Neutrophil (primary cell): Measurements from ENCODE around the gene YPEL5.

ENCODE experiments used
- H3K27ac ChIP-seq: fragments of 200-600 bp; sonication (generic); 2 replicates; pipeline ENCODE4 v1.5.1; 2016; ENCODE audit warnings: mild to moderate bottlenecking, moderate library complexity
- H3K27me3 ChIP-seq: fragments of 200-600 bp; sonication (generic); 2 replicates; pipeline ENCODE4 v1.6.0; 2016; ENCODE audit warnings: mild to moderate bottlenecking
- H3K36me3 ChIP-seq: fragments of 200-600 bp; sonication (generic); 2 replicates; pipeline ENCODE4 v1.5.1; 2017
- H3K4me1 ChIP-seq, 2 experiments: fragments of 200-600 bp in 1 of 2; sonication (generic) in 1 of 2; 1 replicate in 1 of 2; 2 replicates in 1 of 2; pipeline versions ENCODE4 v1.5.1 to v1.6.1; 2013 to 2016; ENCODE audit warnings: low read depth in 1 of 2, low read length in 1 of 2, mild to moderate bottlenecking in 1 of 2, moderate library complexity in 1 of 2; ENCODE audit not compliant: control insufficient read depth in 1 of 2, insufficient read depth in 1 of 2
- H3K4me3 ChIP-seq, 2 experiments: fragments of 200-600 bp in 1 of 2; sonication (generic) in 1 of 2; 1 replicate in 1 of 2; 2 replicates in 1 of 2; pipeline ENCODE4 v1.5.1; 2013 to 2016; ENCODE audit warnings: low read depth in 1 of 2, low read length in 1 of 2, mild to moderate bottlenecking in 1 of 2, moderate library complexity in 1 of 2
- H3K9me3 ChIP-seq: fragments of 200-600 bp; sonication (generic); 2 replicates; pipeline ENCODE4 v1.5.1; 2016
- CTCF ChIP-seq: fragments of 200-600 bp; sonication (generic); IDR thresholded peaks from 2 replicates; pipeline ENCODE4 v1.5.1; 2016; ENCODE audit warnings: antibody characterized with exemption

The YPEL5 gene

GRCh38 chr2:30192314-30192713, 45.5 kb downstream of the YPEL5 start:
- Histone ChIP-seq H3K27ac (no peak overlapping the region), H3K4me1 (no peaks in the 10 kb centered on the region), H3K27me3 (no peaks in the 10 kb centered on the region), H3K4me3 (no peak overlapping the region), H3K36me3 (no peaks in the 10 kb centered on the region), H3K9me3 (no peaks in the 10 kb centered on the region)
- no peak for TF ChIP-seq CTCF

DNA sequence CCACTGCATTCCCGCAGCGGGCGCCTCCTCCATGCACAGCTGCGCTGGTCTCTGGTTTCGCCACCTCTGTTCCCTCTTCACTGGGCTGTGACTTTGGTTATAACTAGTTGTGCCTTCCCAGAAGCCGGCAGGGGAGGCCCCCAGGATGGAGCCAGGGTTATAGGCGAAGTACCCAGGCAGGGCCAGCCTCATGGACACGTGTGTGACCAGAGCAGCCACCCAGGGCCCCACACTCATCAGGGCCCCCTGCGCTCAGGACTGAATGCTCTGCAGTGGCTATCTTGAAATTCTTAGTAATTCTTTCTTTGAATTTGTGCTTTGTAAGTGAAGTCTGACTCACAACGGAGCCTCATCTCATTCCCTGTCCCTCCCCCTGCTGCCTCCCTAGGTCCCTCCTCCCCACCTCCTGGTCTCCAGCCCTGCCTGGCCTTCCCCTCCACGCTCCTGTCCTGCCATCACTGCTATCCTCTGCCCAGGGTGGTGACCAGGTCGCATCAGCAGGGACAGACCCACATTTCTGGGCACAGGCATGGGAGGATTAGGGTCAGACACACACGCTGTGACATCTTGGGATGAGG, 46.4 kb downstream of the YPEL5 start:
- Histone ChIP-seq H3K4me3 (no peak overlapping the region), H3K9me3 (no peaks in the 10 kb centered on the region), H3K4me1 (no peaks in the 10 kb centered on the region), H3K27me3 (no peaks in the 10 kb centered on the region), H3K27ac (no peak overlapping the region), H3K36me3 (no peaks in the 10 kb centered on the region)
- no peak for TF ChIP-seq CTCF

- no peaks in the 10 kb centered on the region for H3K27me3 ChIP-seq
- H3K36me3 ChIP-seq, result no peaks in the 10 kb centered on the region
- no peaks in the 10 kb centered on the region for H3K9me3 ChIP-seq
- no peak for TF ChIP-seq CTCF
- no peak overlapping the region for H3K27ac ChIP-seq
- H3K4me1 ChIP-seq, result no peaks in the 10 kb centered on the region
- no peak overlapping the region for H3K4me3 ChIP-seq
Observed at GRCh38 chr2:30194421-30194820, 47.6 kb downstream of the YPEL5 start.

DNA sequence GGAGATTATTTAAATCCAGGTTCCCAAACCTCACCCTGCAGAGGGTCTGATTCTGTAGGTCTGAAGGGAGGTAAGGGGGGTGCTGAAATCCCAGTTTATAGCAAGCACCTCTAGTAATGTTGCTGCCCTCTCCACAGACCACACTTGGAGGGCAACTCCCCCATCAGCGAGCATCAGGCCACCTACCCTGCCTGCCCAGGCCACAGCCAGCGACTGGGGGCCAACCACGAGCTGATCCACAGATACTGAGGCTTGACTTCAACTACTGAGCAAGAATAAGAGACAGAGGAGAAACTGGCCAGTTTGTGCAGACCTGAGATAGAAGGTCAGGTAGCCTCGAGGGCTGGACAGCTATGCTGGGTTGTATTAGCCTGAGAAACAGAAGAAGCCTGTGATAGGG, 48.2 kb downstream of the YPEL5 start:
- Histone ChIP-seq H3K4me1 (no peaks in the 10 kb centered on the region), H3K27ac (no peak overlapping the region)
- TF ChIP-seq CTCF, result no peak

GRCh38 chr2:30197570-30198192, 50.9 kb downstream of the YPEL5 start:
- no peak overlapping the region for H3K27ac ChIP-seq
- H3K4me1 ChIP-seq, result no peaks in the 10 kb centered on the region
- TF ChIP-seq CTCF, result no peak
- no peaks in the 10 kb centered on the region for H3K9me3 ChIP-seq
- no peaks in the 10 kb centered on the region for H3K36me3 ChIP-seq
- no peak overlapping the region for H3K4me3 ChIP-seq
- no peaks in the 10 kb centered on the region for H3K27me3 ChIP-seq

More for the DNA sequence above, 48.2 kb downstream of the YPEL5 start:
- no peaks in the 10 kb centered on the region for H3K9me3 ChIP-seq
- H3K27me3 ChIP-seq, result no peaks in the 10 kb centered on the region
- no peaks in the 10 kb centered on the region for H3K36me3 ChIP-seq
- H3K4me3 ChIP-seq, result no peak overlapping the region
